GM12891 (cell line): ENCODE data around the gene HIP1R.

ENCODE experiments used
- DNase-seq: peaks from one replicate; pipeline ENCODE4 v3.0.0; 2011; ENCODE audit warnings: low spot score; ENCODE audit not compliant: insufficient read length
- FAIRE-seq: peaks from 2 replicates; lab custom pipeline; 2011; peaks lifted over from hg19 to GRCh38; lab: Jason Lieb, UNC
- PAX5 ChIP-seq: IDR thresholded peaks from 2 replicates; pipeline ENCODE4 v1.6.1; 2011; ENCODE audit warnings: low read length, moderate library complexity, mild to moderate bottlenecking; ENCODE audit not compliant: insufficient read depth, severe bottlenecking
- POLR2A ChIP-seq: IDR thresholded peaks from 2 replicates; pipeline ENCODE4 v1.6.1; 2011; ENCODE audit warnings: low read depth, low read length, control low read depth
- POLR2AphosphoS5 ChIP-seq: IDR thresholded peaks from 2 replicates; pipeline ENCODE4 v1.6.1; 2011; ENCODE audit warnings: low read depth, low read length, control low read depth
- POU2F2 ChIP-seq: IDR thresholded peaks from 2 replicates; pipeline ENCODE4 v1.6.1; 2011; ENCODE audit warnings: low read depth, mild to moderate bottlenecking, control low read depth, low read length, moderate library complexity
- SPI1 ChIP-seq: IDR thresholded peaks from 2 replicates; pipeline ENCODE4 v1.6.1; 2011; ENCODE audit warnings: low read depth, low read length, control low read depth
- TAF1 ChIP-seq: IDR thresholded peaks from 2 replicates; pipeline ENCODE4 v1.6.1; 2011; ENCODE audit warnings: low read depth, low read length, control low read depth

The HIP1R gene

DNA sequence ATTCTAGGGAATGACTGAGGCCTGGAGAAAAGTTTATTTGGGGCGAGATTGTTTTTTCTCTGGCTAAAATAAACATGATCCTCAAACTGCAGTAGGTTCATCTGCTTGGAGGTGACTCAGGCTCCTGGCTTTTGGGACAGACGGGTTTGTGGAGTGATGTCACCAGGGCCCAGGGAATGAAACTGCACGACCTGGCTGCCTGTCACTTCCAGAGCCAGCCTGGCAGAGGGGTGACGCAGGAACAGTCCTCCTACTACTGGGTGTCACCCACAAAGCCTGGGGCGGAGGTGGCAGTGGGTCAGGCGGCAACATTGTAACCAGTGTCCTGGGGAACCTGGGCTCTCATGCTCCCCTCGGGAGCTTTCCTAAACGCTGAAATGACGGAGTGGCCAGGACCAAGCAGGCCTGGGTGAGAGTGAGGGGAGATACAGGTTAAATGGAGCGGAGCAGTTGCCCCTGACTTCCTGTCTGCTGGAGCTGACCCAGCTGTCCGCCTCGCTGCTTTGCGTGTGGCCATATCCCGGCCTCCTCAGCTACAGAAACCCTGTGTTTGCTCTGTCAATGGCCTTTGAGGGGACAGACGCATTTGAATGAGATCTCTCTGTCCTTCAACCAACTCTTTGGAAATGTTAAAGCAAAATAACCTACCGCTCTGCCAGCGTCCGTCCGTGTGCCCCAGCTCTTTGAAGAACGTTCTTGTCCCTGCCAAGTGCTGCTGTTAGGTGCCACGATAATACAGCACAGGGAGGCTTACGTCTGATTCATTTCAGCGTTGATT lies 6.5 kb downstream of the HIP1R start:
- no peak for TF ChIP-seq POU2F2
- no peak for TF ChIP-seq PAX5
- TF ChIP-seq POLR2A: no peak
- TF ChIP-seq SPI1: no peak
- TF ChIP-seq POLR2AphosphoS5: no peak
- no peak for TF ChIP-seq TAF1
- FAIRE-seq (no peak), DNase-seq (no peak)

GRCh38 chr12:122842505-122843405 lies 7.5 kb downstream of the HIP1R start:
- FAIRE-seq: no peak
- peak; percentile 24 for DNase-seq
- TF ChIP-seq POLR2AphosphoS5 (no peak), POU2F2 (no peak), SPI1 (no peak), PAX5 (no peak), TAF1 (no peak), POLR2A (no peak)

DNA sequence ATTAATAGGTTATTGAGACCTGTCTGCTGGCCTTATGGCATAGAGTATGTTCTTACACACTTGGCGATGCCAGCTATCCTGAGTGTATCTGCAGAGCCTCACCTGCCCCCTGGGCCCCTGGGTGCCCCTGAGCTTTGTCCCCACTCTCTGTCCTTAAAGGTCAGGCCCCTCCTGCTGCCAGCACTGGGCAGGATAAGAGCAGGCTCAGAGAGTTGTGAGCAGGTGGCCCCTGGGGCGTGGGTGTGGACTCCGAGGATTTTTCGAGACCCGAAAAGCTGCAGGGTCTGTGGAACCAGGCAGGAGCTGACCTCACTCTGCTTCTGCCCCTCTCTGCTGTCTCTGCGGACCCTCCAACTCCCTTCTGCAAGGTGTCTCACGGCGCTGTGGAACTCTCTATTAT lies 8.2 kb downstream of the HIP1R start:
- TF ChIP-seq TAF1: no peak
- no peak for TF ChIP-seq PAX5
- TF ChIP-seq POU2F2: no peak
- TF ChIP-seq POLR2A: no peak
- no peak for TF ChIP-seq SPI1
- TF ChIP-seq POLR2AphosphoS5: no peak
- no peak for DNase-seq
- FAIRE-seq: no peak

DNA sequence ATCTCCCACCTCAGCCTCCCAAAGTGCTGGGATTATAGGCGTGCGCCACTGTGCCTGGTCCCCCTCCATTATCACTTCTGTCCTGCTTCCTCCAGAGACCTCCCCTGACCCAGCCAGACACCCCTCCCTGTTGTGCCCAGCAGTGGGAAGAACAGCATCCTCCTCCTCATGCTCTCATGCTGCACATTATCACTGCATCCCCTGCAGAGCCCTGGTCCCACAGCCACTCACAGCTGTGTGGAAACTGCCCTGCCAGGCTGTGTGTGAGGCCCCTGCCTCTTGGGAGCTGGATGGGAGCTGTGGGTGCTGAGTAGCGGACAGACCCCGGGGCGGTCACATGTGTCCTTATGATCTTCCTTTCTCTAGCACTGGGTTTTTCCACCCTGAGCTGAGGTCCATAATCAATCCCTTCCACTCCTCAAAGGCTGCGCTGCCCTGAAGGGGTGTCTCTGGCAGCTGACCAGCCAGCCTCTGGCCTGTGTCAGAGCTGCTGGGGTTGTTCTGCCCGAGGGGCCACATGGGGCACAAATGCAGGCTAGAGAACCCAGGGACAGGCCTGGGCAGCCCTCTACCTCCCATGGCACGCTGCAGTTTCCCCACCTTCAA lies 9.2 kb downstream of the HIP1R start:
- FAIRE-seq (no peak), DNase-seq (no peak)
- TF ChIP-seq PAX5: no peak
- no peak for TF ChIP-seq POLR2AphosphoS5
- TF ChIP-seq TAF1: no peak
- no peak for TF ChIP-seq POU2F2
- TF ChIP-seq SPI1: no peak
- TF ChIP-seq POLR2A: no peak

GRCh38 chr12:122845041-122845864 lies 10.0 kb downstream of the HIP1R start:
- FAIRE-seq: no peak
- TF ChIP-seq PAX5 (no peak), POLR2A (no peak), POLR2AphosphoS5 (no peak), TAF1 (no peak), POU2F2 (no peak), SPI1 (no peak)
- no peak for DNase-seq

DNA sequence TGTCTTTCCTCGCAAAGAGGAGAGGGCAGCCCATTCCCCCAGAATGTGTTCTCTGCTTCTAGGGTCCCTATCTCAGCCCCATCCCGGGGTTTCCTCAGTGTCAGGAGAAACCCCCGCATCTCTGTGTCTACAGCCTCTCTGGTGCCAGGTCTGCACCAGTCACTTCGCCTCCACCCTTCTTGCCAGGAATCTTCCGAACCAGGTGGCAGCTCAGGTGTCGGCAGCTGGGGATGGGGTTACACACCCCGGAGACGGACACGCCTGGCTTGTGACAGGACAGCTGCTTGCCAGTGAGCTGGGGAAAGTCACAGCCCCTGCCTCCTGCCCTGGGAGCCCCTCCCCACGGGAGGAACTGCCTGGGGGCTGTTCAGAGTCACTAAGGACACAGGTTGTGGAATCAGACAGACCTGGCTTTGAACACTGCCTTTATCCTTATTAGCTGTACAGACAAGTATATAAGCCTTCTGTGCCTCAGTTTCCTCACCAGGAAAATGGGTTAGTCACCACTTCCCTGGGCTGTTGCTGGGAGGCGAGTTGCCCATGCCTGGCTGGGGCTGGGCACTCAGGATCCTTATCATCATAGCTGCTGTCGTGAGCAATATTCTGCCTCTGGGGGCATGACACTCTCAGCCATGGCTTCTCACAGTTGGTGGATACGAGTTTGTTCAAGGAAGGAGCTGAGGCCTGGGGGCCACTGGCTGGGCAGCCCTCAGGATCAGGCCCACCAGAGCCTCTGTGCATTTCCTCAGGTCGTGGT lies 10.8 kb downstream of the HIP1R start:
- TF ChIP-seq POLR2A (no peak), SPI1 (no peak), POU2F2 (no peak), POLR2AphosphoS5 (no peak), PAX5 (no peak)
- FAIRE-seq: no peak
- DNase-seq: no peak

DNA sequence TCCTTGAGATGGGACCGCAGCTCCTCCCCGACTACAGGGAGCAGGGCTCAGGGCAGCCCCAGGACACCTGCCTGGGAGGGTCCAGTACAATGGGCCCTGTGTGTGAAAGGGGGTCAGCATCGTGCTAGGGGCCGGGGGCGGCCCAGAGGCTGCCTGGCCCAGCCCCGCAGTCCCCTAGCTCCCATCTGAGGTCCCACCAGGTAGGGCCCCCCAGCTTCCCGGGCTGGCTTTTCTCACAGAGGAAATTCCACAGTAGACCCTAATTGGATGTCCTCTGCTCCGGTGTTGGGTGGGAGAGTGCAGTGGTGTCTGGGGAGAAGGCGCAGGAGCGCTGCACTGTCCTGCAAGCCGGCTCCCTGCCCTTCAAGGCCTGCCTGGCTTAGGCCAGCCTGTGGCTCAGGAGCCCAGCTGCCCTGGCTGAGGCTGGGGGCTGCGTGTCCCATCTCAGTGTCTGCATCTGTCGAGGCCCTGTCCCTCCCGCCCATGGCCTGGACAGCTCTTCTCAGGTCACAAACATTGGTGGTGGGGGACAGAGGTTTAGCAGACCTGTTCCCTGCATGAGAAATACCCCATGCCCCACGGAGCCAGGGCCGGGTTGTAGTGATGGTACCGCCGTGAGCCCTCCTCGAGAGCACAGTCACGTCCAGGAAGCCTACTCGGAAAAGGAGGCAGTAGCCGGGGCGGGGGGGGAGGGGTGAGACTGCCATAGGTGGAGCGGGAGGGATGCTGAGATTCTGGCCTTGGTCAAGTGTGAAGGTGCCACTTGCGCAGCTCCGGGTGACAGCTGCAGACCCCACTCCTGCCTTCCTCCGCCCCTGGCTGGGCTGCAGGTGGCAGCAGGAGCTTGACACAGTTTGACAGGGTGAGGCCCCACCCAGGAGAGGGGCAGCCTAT lies 11.6 kb downstream of the HIP1R start:
- no peak for DNase-seq
- TF ChIP-seq POLR2AphosphoS5 (no peak), POU2F2 (no peak), PAX5 (no peak), TAF1 (no peak), SPI1 (no peak), POLR2A (no peak)
- no peak for FAIRE-seq
